SJCRH30 (cell line): ENCODE results near the gene MEGF6. TPM values are rescaled to one million over a fixed set of nuclear protein-coding genes. Genes with fewer than 3 reads are reported as not detected.

Experiments used
- DNase-seq, 2 experiments: peaks; one replicate each; pipeline ENCODE4 v3.0.0-alpha.2; 2015 to 2020
- H3K27ac ChIP-seq: fragments of 250-450 bp; sonication (Bioruptor Pico); 2 replicates; pipeline ENCODE4 v1.5.1; 2020; ENCODE audit warnings: mild to moderate bottlenecking, moderate library complexity
- H3K27me3 ChIP-seq: fragments of 250-450 bp; sonication (Bioruptor Pico); 2 replicates; pipeline ENCODE4 v1.5.1; 2020; ENCODE audit warnings: mild to moderate bottlenecking, moderate library complexity
- H3K36me3 ChIP-seq: fragments of 250-450 bp; sonication (Bioruptor Pico); 2 replicates; pipeline ENCODE4 v1.5.1; 2020; ENCODE audit warnings: mild to moderate bottlenecking, moderate library complexity
- H3K4me1 ChIP-seq: fragments of 250-450 bp; sonication (Bioruptor Pico); 2 replicates; pipeline ENCODE4 v1.5.1; 2020; ENCODE audit warnings: mild to moderate bottlenecking, moderate library complexity
- H3K4me3 ChIP-seq: fragments of 250-450 bp; sonication (Bioruptor Pico); 2 replicates; pipeline ENCODE4 v1.5.1; 2020; ENCODE audit warnings: mild to moderate bottlenecking, moderate library complexity
- H3K9me3 ChIP-seq: fragments of 250-450 bp; sonication (Bioruptor Pico); replicated peaks from 2 replicates; pipeline ENCODE4 v1.5.1; 2020; ENCODE audit warnings: mild to moderate bottlenecking, moderate library complexity
- total RNA-seq: library from RNA; depleted of rRNA; stranded (reverse); fragments of >200 nt; shearing (Covaris generic); gene quantifications from 2 replicates; pipeline ENCODE4 v1.2.3, GENCODE V29; 2014

MEGF6 gene
- total RNA-seq, 1 experiment from 2014 or later, result not detected

GRCh38 chr1:3494321-3495308 lies 116.7 kb downstream of the MEGF6 start:
- Histone ChIP-seq H3K4me3 (no peak overlapping the region), H3K36me3 (no peaks in the 10 kb centered on the region), H3K27ac (no peak overlapping the region), H3K4me1 (no peaks in the 10 kb centered on the region), H3K27me3 (peaks cover 51% of the 10 kb centered on the region), H3K9me3 (no peaks in the 10 kb centered on the region)
- DNase-seq, result no peak

- H3K27me3 ChIP-seq, result peaks cover 47% of the 10 kb centered on the region
- H3K36me3 ChIP-seq, result no peaks in the 10 kb centered on the region
- no peaks in the 10 kb centered on the region for H3K4me1 ChIP-seq
- no peaks in the 10 kb centered on the region for H3K9me3 ChIP-seq
- no peak overlapping the region for H3K27ac ChIP-seq
- no peak overlapping the region for H3K4me3 ChIP-seq
- DNase-seq, result no peak
Observed at GRCh38 chr1:3492545-3493246, 118.6 kb downstream of the MEGF6 start.

- Histone ChIP-seq H3K4me3 (no peak overlapping the region), H3K27ac (no peak overlapping the region), H3K36me3 (no peaks in the 10 kb centered on the region), H3K27me3 (peaks cover 38% of the 10 kb centered on the region), H3K9me3 (no peaks in the 10 kb centered on the region), H3K4me1 (no peaks in the 10 kb centered on the region)
- peak; percentile 67 to 85 for DNase-seq
Observed at GRCh38 chr1:3491291-3492246, 119.7 kb downstream of the MEGF6 start.

GRCh38 chr1:3490046-3490745 lies 121.1 kb downstream of the MEGF6 start:
- Histone ChIP-seq H3K27ac (no peak overlapping the region), H3K4me3 (no peak overlapping the region), H3K4me1 (no peaks in the 10 kb centered on the region), H3K36me3 (no peaks in the 10 kb centered on the region), H3K27me3 (peaks cover 39% of the 10 kb centered on the region), H3K9me3 (no peaks in the 10 kb centered on the region)
- no peak for DNase-seq

GRCh38 chr1:3488432-3488831 lies 122.9 kb downstream of the MEGF6 start:
- Histone ChIP-seq H3K27ac (no peak overlapping the region), H3K4me3 (no peak overlapping the region), H3K36me3 (no peaks in the 10 kb centered on the region), H3K9me3 (no peaks in the 10 kb centered on the region), H3K27me3 (peaks cover 48% of the 10 kb centered on the region), H3K4me1 (no peaks in the 10 kb centered on the region)
- no peak for DNase-seq

- H3K4me3 ChIP-seq, result no peak overlapping the region
- peaks cover 53% of the 10 kb centered on the region for H3K27me3 ChIP-seq
- H3K4me1 ChIP-seq, result no peaks in the 10 kb centered on the region
- no peaks in the 10 kb centered on the region for H3K9me3 ChIP-seq
- no peaks in the 10 kb centered on the region for H3K36me3 ChIP-seq
- no peak overlapping the region for H3K27ac ChIP-seq
- no peak for DNase-seq
Observed at GRCh38 chr1:3485016-3485415, 126.3 kb downstream of the MEGF6 start.

GRCh38 chr1:3483801-3484444 lies 127.4 kb downstream of the MEGF6 start:
- Histone ChIP-seq H3K27ac (no peak overlapping the region), H3K9me3 (no peaks in the 10 kb centered on the region), H3K36me3 (no peaks in the 10 kb centered on the region), H3K4me1 (no peaks in the 10 kb centered on the region), H3K27me3 (peaks cover 44% of the 10 kb centered on the region), H3K4me3 (no peak overlapping the region)
- DNase-seq, result peak; percentile 48 to 66

GRCh38 chr1:3483380-3483779 lies 127.9 kb downstream of the MEGF6 start:
- H3K9me3 ChIP-seq, result no peaks in the 10 kb centered on the region
- H3K27ac ChIP-seq, result no peak overlapping the region
- no peak for DNase-seq
- H3K4me3 ChIP-seq, result no peak overlapping the region
- peaks cover 41% of the 10 kb centered on the region for H3K27me3 ChIP-seq
- no peaks in the 10 kb centered on the region for H3K36me3 ChIP-seq
- no peaks in the 10 kb centered on the region for H3K4me1 ChIP-seq

- Histone ChIP-seq H3K36me3 (no peaks in the 10 kb centered on the region), H3K27me3 (peaks cover 34% of the 10 kb centered on the region), H3K4me1 (no peaks in the 10 kb centered on the region), H3K4me3 (no peak overlapping the region), H3K9me3 (no peaks in the 10 kb centered on the region), H3K27ac (no peak overlapping the region)
- no peak for DNase-seq
Observed at GRCh38 chr1:3482378-3482849, 128.9 kb downstream of the MEGF6 start.

GRCh38 chr1:3481836-3482375 lies 129.4 kb downstream of the MEGF6 start:
- peaks cover 34% of the 10 kb centered on the region for H3K27me3 ChIP-seq
- no peaks in the 10 kb centered on the region for H3K9me3 ChIP-seq
- no peak overlapping the region for H3K27ac ChIP-seq
- H3K4me1 ChIP-seq, result no peaks in the 10 kb centered on the region
- H3K4me3 ChIP-seq, result no peak overlapping the region
- H3K36me3 ChIP-seq, result no peaks in the 10 kb centered on the region
- no peak for DNase-seq

GRCh38 chr1:3481046-3481445 lies 130.3 kb downstream of the MEGF6 start:
- Histone ChIP-seq H3K4me1 (no peaks in the 10 kb centered on the region), H3K9me3 (no peaks in the 10 kb centered on the region), H3K36me3 (no peaks in the 10 kb centered on the region), H3K27ac (no peak overlapping the region), H3K4me3 (no peak overlapping the region), H3K27me3 (peaks cover 26% of the 10 kb centered on the region)
- no peak for DNase-seq

- no peak overlapping the region for H3K27ac ChIP-seq
- no peaks in the 10 kb centered on the region for H3K4me1 ChIP-seq
- no peaks in the 10 kb centered on the region for H3K9me3 ChIP-seq
- peaks cover 23% of the 10 kb centered on the region for H3K27me3 ChIP-seq
- H3K4me3 ChIP-seq, result no peak overlapping the region
- no peak for DNase-seq
- no peaks in the 10 kb centered on the region for H3K36me3 ChIP-seq
Observed at GRCh38 chr1:3480369-3480719, 131.0 kb downstream of the MEGF6 start.

GRCh38 chr1:3479511-3480368 lies 131.6 kb downstream of the MEGF6 start:
- no peak for DNase-seq
- no peak overlapping the region for H3K27ac ChIP-seq
- no peaks in the 10 kb centered on the region for H3K4me1 ChIP-seq

More at GRCh38 chr1:3479511-3480368, 131.6 kb downstream of the MEGF6 start:
- no peaks in the 10 kb centered on the region for H3K9me3 ChIP-seq
- no peak overlapping the region for H3K4me3 ChIP-seq
- H3K27me3 ChIP-seq, result peaks cover 17% of the 10 kb centered on the region
- no peaks in the 10 kb centered on the region for H3K36me3 ChIP-seq
